GM04504 (cell line): ENCODE measurements around the gene ITIH1.
A peak's percentile ranks its signal among the peaks of the same experiment; 100 is the strongest.

Experiments used
- DNase-seq: peaks from one replicate; pipeline ENCODE4 v3.0.0-alpha.2; 2012; ENCODE audit warnings: low read depth

The ITIH1 gene

DNA sequence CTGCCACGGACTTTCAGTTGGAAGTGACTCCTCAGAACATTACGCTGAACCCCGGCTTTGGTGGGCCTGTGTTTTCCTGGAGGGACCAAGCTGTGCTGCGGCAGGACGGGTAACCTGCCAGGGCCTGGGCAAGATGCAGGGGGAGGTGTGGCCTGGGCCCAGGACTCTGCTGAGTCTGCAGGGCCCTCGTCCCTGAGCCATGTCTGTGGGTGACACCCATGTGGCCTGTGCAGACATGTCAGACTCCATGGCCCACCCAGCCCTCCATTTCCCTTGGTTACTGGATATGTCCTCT is 12.3 kb downstream of the ITIH1 start:
- no peak for DNase-seq

DNA sequence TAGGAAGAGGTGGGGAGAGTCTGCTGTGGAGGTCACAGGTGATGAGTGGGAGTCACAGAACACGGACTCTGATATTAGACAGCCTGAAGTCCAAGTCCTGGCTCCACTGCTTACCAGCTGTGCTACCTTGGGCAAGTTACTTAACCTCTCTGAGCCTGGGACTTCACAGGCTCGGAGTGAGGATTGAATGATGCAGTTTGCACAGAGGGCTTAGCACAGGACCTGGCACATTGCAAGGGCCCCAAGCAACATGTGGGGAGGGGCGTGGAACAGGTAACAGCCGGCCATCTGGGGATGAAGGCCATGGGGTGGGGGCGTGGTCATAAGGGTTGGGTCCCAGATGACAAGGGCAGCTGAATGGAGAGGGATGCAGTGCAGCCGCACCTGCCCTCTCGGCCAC is 12.9 kb downstream of the ITIH1 start:
- no peak for DNase-seq

DNA sequence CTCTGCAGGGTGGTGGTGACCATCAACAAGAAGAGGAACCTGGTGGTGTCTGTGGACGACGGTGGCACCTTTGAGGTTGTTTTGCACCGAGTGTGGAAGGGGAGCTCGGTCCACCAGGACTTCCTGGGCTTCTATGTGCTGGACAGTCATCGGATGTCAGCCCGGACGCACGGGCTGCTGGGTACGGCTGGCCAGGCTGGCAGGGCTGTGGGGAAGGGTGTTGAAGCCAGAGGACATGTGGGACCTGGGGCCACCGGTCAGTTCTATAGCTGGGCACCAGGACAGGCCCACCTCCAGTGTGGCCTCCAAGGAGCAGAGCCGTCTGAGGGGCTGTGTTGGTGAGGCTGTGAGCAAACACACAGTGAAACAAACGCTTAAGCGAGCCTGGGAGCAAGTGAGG is 13.3 kb downstream of the ITIH1 start:
- no peak for DNase-seq

DNA sequence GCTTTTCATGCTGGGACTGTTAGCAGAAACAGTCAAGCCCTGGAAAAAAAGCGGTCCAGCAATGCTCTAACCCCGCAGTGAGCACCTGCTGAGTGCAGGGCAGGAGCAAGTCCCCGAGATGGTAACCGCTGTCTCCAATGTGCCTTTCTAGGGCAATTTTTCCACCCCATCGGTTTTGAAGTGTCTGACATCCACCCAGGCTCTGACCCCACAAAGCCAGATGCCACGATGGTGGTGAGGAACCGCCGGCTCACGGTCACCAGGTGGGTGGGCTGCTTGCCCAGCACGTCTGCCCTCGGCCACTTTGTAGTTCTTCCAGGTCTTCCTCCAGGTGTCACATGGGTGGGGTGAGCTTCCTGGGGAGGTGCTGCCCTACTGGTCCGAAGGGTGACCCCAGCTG is 14.0 kb downstream of the ITIH1 start:
- no peak for DNase-seq

DNA sequence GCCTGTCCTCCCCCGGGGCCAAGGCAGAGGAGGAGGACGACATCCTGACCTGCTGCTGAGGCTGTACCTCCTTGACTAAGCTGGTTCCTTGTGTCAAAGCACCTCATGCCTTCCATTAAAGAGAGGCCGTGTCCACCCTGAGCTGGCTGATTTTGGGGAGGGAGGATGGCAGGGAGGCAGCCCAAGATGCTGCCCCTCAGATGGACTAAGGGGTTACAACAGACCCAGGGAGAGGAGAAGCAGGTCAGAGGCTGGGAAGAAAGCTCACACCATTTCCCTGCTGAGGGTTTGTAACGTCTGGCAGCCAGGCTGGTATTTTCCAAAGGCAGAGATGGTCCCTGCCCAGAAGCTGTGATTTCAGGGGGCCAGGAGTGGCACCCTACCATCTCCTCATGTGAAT is 14.5 kb downstream of the ITIH1 start:
- no peak for DNase-seq

DNA sequence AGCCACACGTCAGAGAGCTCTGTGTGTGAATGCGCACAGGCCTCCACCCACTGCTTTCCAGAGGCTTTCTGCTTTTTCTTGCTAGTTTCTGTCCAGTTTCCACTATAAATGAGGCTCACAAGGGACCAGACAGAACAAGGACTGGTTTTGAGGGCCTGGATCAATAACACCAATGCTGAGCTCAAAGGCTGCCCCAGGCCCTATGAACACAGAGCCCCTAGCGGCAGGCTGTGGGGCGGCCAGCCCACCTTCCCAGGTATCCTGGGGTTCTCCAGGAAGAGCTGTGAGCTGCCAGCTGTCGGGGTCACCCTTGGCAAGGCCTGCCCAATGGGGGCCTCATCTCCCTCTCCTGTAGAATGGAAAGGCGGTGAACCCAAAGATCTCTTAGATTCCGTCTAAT is 15.0 kb downstream of the ITIH1 start:
- DNase-seq: no peak

DNA sequence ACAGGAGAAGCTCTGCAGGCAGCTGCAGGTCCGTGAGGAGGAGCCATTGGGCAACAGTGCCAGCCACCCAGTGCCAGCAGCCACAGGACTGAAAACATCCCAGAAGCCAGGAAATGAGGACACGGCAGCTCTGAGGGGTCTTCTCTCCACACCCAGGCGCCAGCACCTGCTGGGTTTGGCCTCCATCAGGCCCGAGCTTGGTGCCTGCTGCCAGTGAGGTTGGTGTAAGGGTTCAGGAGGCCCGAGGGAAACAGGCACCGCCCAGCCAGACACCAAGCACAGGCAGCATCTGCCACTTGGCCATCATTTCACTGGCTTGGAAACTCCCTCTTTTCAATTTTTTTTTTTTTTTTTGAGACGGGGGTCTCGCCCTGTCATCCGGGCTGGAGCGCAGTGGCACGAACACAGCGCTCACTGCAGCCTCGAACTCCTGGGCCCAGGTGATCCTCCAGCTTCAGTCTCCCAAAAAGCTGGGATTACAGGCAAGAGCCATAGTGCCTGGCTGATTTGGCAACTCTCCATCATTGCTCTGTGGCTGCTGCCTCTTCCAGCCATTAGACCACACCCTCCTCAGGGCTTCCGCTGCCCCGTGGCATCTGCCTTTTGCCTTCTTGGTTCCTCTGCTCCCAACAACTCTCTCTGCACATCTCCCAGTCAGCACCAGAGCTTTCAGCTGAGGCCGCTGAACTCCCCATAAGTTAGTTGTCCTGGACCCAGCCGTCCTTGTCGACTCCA is 15.7 kb downstream of the ITIH1 start:
- peak; percentile 19 for DNase-seq

DNA sequence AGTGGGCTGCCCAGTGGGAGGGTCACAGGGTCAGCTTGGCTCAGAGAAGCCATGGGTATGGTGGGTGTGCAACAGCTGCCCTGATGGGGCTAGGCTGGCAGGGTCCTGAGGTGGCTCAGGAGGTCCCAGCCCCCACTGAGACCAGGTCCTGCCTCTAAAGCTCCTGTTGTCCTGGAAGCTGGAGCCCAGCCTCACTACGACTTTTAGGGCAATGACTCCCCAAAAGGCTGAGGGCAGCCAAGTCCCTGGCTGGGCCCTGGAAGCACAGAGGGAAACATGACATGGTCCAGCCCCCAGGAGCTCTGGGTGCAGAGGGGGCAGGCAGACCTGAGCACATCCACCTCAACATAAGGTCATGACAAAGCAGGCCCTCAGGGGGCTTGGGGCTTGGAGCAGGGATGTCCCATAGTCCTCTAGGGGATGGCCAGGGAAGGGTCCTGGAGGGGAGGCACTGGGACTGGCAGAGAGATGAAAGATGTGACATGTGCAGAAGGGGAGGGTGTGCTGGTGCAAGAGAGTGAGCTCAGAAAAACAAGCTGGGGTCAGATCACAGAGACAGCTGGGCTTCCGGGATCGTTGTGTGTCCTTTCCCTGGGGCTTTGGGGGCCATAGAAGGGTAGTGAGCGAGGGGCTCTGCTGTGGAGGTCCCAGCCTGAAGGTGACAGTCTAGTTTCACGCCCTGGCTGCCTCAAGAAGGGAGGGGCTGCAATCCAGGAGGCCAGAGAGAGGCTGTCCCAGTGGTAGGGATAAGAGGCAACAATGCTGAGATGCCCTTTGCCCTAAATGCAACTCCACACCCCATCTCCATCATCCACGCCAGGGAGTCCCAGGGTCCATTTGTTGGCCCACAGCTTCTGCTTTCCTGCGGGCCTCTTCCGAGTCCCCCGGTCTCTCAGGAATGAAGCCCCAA is 16.6 kb downstream of the ITIH1 start:
- no peak for DNase-seq

DNA sequence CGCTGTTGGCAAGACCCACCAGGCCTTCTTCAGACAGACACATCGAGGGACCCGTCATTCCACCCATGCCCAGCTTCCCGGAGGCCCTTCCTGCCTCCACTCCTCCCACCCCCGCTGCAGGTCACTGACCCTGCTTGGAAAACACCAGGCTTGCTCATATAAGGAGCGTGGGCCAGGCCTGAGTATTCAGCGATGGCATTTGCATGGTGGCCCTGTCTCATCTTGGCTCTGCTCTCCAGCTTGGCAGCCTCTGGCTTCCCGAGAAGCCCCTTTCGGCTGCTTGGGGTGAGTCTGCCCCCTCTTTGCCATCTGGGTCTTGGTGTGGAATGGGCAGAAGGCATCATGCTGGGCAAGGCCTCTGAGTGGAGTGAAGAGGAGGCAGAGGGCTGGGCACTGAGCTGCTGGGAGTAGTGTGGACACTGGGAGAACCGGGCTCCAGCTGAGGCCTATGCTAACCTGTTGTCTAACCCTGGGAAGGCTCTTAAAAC is 17.3 kb downstream of the ITIH1 start, which contains the start of gene ITIH3:
ITIH3 (plus strand) TSS at position 185 of the 488 bp plus-strand sequence; CDS start at position 193, 8 bp downstream.
- DNase-seq: no peak

DNA sequence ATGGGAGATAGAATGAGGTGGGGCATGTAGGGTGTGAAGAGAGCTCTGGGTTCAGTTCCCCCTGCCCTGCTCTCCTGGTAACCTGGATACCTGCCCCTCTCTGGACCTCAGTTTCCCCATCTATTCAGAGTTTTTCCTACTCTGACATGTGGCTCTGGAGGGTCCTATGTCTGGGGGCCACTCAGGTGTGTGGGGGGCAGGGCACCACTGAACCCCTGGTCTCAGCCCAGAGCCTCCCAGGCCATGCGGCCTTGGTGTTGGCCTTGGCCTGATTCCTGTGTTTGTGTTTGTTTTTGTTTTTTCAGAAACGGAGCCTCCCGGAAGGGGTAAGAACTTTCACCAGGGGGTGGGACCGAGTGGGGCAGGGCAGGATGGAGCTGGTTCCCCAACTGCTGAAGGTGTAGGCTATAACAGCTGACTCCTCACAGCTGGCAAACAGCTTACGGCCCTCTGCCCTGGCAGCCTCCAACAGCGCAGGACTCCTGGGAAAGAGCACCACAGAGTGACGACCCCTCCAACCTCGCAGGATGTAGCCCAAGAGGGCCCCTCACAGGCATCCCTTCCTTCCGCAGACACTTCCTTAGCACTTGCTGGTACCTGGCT is 18.0 kb downstream of the ITIH1 start:
- no peak for DNase-seq

DNA sequence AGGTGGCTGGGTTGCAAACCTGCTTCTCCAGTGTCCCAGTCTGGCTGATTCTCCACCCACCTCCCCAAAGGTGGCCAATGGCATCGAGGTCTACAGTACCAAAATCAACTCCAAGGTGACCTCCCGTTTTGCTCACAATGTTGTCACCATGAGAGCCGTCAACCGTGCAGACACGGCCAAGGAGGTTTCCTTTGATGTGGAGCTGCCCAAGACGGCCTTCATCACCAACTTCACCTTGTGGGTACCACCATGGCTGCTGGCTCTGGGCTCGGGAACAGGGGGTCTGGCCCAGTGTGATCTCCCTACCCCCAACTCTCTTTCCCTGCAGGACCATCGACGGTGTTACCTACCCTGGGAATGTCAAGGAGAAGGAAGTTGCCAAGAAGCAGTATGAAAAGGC is 19.0 kb downstream of the ITIH1 start:
- no peak for DNase-seq

DNA sequence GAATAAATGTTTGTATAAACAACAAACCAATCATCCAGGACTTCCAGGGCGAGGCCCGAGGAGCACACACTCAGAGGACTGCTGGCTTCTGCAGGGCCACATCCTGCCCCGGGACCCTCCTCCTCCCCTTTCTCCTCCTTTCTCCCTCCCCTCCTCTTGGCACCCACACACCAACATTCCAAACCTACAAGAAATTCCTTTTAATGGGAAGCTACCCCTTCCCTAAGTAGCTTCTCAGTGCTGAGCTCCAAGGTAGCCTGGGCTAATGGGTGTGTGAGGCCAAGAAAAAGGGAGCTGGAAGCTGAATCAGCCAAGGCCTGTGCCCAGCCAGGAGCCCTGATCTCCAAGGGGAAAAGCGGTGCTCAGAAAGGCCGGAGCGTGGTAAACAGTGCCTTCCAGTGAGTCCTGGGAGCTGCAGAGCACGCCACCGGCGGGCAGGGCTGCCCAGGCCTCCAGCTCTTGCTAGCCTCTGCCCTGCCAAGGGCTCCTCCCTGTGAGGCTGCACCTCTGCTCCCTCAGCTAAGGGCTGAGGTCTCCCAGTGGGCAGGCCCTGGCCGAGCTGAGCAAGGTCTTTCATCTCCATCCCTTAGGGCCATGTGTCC is 21.1 kb downstream of the ITIH1 start:
- no peak for DNase-seq

DNA sequence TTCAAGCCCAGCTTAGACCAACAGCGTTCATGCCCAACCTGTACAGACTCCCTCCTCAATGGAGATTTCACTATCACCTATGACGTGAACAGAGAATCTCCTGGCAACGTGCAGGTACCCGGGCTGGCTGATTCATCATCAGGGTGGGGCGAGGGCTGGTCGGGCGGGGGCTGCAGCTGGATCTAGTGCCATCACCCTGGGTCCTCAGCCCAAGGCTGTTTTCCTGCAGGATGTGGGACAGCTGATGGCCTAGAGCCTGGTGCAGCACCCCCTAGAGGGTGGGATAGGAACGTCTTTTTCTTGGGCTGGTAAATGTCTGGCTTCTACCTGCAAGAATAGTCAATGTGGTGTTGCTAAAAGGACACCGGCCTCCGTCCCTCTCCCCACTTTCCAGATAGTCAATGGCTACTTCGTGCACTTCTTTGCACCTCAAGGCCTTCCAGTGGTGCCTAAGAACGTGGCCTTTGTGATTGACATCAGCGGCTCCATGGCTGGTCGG is 21.6 kb downstream of the ITIH1 start:
- no peak for DNase-seq

DNA sequence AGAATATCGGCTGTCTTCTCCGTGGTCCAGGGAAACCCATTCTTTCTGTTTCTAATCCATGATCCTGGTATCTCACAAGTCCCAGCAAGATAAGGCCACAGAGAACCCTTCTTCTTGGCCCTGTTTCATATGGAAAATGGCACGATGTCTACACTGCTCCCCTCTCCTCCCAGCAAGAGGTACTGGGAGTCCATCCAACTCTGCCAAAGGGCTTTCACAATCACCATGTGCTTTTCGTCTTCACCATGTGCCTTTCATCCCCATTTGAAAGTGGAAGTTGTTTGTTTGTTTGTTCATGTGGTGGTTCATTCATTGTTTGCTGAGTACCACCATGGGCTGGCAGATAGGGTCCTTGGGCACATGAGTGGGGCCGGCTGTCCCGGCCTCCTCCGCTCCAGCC is 22.7 kb downstream of the ITIH1 start:
- no peak for DNase-seq

DNA sequence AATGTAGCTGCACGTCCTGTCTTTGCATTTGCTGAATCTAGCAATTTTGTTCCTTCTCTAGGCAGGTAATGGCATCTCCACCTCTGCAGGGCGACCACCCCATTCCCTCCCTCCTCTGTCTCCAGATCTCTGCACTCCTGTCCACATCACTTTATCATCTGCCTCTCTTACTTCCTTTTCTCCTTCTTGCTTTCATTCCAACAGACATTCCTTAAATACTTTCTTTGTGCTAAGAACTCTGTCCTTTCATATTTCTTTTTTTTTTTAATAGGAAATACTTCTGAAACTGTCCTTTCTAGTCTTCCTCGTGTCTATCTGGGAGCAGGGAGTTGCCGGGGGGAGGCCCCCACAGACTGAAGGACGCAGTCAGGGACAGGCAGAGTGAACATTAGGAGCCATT is 24.4 kb downstream of the ITIH1 start:
- no peak for DNase-seq

DNA sequence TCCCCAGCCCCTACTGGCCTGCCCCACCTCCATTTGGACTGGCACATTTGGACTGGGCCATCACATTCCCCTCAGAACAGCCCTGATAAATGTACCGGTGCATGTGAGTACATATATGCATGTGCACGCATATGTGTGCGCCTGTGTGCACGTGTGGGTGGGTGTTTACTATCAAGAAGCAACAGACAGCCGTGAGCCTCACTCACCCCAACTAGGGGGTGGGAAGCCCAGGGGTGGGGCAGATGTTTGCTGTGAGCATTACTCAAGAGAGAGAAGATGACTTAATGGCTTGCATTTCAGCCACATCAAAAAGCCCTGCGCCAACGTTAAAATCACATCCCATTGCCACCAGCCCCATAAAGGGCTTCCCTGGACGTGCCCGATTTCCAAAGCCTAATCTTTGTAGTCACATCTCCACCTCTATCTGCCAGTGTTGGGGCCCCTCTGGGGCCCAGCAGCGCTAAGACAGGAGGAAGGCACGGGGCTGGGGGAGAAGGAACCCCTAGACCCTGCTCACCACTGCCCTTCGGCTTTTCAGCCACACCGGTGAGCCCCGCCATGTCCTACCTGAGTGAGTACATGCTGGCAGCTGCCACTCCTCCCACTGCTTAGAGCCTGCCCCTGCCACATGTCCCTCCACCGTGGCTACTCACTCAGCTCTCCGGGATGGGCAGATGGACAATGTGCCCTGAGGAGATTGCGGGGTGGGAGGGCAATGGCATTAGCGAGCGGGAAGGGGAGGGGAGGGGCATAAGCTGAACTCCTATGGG is 28.1 kb downstream of the ITIH1 start:
- no peak for DNase-seq

DNA sequence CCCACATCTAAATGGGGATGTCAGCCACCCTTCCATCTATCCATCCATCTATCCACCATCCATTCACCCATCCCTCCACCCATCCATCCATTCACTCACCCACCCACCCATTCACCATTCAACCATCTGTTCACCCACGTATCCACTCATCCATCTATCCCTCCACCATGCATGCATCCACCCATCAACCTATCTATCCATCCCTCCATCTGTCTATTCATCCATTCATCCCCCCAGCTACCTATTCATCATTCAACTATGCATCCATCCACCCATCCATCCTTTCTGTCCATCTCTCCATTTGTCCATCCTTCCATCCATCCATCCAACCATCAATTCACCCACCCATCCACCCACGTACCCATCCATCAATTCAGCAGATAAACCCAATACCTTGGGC is 31.8 kb downstream of the ITIH1 start:
- DNase-seq: no peak

DNA sequence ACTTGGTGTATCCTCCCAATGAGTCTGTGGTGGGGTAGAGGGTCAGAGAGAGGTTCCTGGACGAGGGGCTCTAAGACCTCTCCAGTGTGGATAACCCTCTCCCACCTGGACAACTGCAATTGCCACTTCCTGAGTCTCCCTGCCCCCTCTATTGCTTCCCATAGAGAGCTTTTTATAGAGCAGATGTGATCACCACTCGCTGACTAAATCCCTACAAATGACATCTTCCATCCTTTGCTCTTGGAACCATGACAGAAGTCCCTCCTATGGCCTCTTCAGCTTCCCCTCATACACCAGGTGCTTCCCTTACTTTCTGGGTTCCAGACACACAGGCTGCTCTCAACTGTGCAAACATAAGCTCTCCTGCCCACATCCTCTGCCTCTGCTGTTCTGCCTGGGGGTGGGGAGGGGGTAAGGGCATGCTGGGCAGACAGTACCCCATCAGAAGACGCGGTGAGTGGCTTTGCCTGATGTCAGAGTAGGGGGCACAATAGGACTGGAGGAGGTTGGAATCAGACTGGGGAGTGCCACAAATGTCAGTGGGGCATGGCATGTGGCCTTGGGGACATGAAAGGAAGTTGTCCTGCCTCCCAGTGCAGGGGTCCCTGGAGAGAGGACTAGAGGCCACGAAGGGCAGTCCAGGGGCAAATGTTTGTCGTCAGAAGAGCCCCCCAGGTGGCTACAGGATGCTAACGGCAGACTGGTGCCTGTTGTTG is 32.4 kb downstream of the ITIH1 start:
- DNase-seq: no peak

DNA sequence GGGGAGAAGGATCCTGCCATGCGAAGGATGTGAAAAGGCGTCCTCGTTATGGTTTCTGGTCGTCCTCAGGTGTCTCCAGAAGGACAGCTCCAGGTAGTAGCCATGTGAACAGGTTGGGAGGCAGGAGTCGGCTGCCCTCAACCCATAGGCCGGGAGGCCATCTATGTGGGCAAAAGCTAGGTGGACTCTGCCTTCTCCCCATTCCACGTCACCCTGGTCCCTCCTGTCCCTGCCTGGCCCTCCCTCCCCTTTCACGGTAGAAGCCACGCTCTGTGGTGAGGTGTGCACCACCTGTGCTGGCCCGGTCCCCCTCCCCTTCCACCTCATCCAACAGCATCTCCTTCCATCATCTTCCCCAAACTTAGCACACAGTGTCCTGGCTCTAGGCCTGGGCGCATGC is 33.5 kb downstream of the ITIH1 start:
- DNase-seq: no peak

DNA sequence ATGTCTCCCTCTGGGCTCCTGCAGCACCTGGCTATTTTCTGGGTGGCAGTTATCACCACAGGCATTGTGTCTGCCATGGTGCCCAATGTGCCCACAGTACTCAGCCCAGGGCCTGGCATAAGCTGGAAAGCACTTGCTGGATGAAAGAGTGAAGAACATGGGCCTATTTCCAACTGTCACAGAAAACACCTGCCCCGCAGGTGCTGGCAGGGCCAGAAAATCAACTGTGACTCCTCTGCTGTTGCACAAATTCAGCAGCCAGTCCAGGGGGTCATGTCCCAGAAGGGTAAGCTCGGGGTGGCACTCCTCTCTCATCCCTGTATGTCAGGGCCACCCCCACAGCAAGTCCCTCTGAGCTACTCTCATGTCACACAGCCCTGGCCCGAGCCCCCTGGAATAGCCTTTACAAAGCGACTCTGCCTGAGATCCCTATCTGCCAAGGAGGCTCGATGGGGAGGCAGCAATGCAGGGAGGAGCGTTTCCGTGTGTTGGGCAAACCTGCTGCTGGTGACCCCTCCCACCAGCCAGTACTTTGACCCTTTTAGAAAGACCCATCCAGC is 34.1 kb downstream of the ITIH1 start:
- DNase-seq: no peak

DNA sequence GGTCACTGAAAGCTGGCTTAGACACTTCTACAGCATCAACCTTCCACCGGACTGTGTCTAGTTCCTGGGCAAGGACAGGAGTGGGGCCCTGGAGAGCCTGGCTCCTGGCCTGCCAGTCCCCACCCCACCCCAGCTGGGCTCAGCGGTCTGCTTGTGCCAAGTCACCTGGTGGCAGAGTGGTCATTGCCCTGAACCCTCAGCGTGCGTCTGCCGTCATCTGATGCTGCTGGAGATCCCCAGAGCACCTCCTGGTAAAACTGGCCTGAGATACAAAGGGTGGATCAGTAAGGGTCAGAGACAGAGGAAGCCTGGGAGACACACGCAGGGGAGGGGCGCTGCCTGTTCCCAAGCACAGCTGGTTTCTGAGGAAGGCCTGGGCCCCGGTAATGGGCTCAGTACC is 36.4 kb downstream of the ITIH1 start:
- DNase-seq: no peak
